K562 (cell line): ENCODE results near the gene OTUB2. TPM values are rescaled to one million over a fixed set of nuclear protein-coding genes. Genes with fewer than 3 reads are reported as not detected.

Experiments
- ATAC-seq: fragments of 200-7000 bp; cut with Tn5 transposase; 3 replicates; pipeline ENCODE4 v1.9.1; 2020; ENCODE audit warnings: moderate library complexity
- BruUV-seq: library from RNA; stranded (reverse); fragments of 400-500 nt; replicated peaks from 2 replicates; lab custom pipeline; 2021; lab: Mats Ljungman, UMichigan
- CTCF ChIA-PET: fragments of 300-600 bp; formaldehyde crosslinking; extraction: SDS; loops from one replicate; lab custom pipeline; 2021; ENCODE audit warnings: low intra/inter-chr PET ratio; lab: Yijun Ruan, JAX
- POLR2A ChIA-PET: fragments of 300-600, 350-650 bp; sonication (Branson Sonifier 250); formaldehyde crosslinking; extraction: SDS; loops from one replicate; lab custom pipeline; 2021; ENCODE audit warnings: antibody characterized with exemption, inconsistent platforms; lab: Yijun Ruan, JAX
- DNase-seq, 4 experiments: peaks; one replicate each; pipeline versions ENCODE4 v3.0.0 to v3.0.0-alpha.2; 2011 to 2018; ENCODE audit warnings: low spot score in 3 of 4, mixed read lengths in 3 of 4; ENCODE audit errors: extremely low read depth in 1 of 4
- FAIRE-seq: peaks from 2 replicates; lab custom pipeline; 2011; peaks lifted over from hg19 to GRCh38; lab: Jason Lieb, UNC
- H2AFZ ChIP-seq: 2 replicates; pipeline ENCODE4 v1.6.0; 2011; ENCODE audit warnings: low read depth, low read length, control low read depth, inconsistent platforms
- H3K27ac ChIP-seq: fragments of 200-600 bp; 3 replicates; pipeline ENCODE4 v1.8.0; 2011; ENCODE audit warnings: low read depth, mild to moderate bottlenecking, control low read depth, inconsistent platforms, low read length, moderate library complexity, mixed read lengths; ENCODE audit errors: extremely low read depth
- H3K27me3 ChIP-seq, 2 experiments: fragments of 300-600 bp in 1 of 2; 2 replicates in 1 of 2; 3 replicates in 1 of 2; pipeline versions ENCODE4 v1.6.0 to v1.8.0; 2011; ENCODE audit warnings: inconsistent platforms in 2 of 2, low read length in 2 of 2, mild to moderate bottlenecking in 1 of 2, mixed read lengths in 1 of 2, moderate library complexity in 1 of 2; ENCODE audit not compliant: control insufficient read depth in 2 of 2, insufficient read depth in 2 of 2
- H3K36me3 ChIP-seq: fragments of 300-600 bp; 3 replicates; pipeline ENCODE4 v1.8.0; 2011; ENCODE audit warnings: mild to moderate bottlenecking, low read length, inconsistent platforms; ENCODE audit not compliant: control insufficient read depth, insufficient read depth
- H3K4me1 ChIP-seq, 2 experiments: fragments of 200-600 bp in 1 of 2; replicated peaks in 1 of 2; 2 replicates in 1 of 2; 3 replicates in 1 of 2; pipeline versions ENCODE4 v1.5.1 to v1.8.0; 2011; ENCODE audit warnings: inconsistent platforms in 2 of 2, low read length in 2 of 2, mild to moderate bottlenecking in 1 of 2, mixed read lengths in 1 of 2, moderate library complexity in 1 of 2; ENCODE audit not compliant: control insufficient read depth in 2 of 2, insufficient read depth in 2 of 2
- H3K4me2 ChIP-seq: 2 replicates; pipeline ENCODE4 v1.6.1; 2011; ENCODE audit warnings: low read length, control low read depth, inconsistent platforms, mixed read lengths; ENCODE audit not compliant: insufficient read depth
- H3K4me3 ChIP-seq: fragments of 200-600 bp; sonication (generic), shearing (Covaris generic); 2 replicates; pipeline ENCODE4 v1.5.1; 2016; ENCODE audit warnings: control low read depth, inconsistent platforms
- H3K79me2 ChIP-seq: fragments of 200-600 bp; 3 replicates; pipeline ENCODE4 v1.8.0; 2011; ENCODE audit warnings: low read length, inconsistent platforms; ENCODE audit not compliant: control insufficient read depth, insufficient read depth
- H3K9ac ChIP-seq, 2 experiments: 2 replicates each; pipeline versions ENCODE4 v1.6.0 to v1.6.1; 2011; ENCODE audit warnings: low read depth in 2 of 2, low read length in 2 of 2, control low read depth in 1 of 2, inconsistent platforms in 1 of 2, mild to moderate bottlenecking in 1 of 2, mixed read lengths in 1 of 2; ENCODE audit not compliant: insufficient read depth in 1 of 2
- H3K9me1 ChIP-seq: one replicate; pipeline ENCODE4 v1.6.0; 2011; ENCODE audit warnings: inconsistent platforms, mild to moderate bottlenecking, low read length, moderate library complexity; ENCODE audit not compliant: control insufficient read depth, insufficient read depth
- H3K9me3 ChIP-seq: replicated peaks from 2 replicates; pipeline ENCODE4 v1.5.1; 2011; ENCODE audit warnings: low read depth, low read length, inconsistent platforms; ENCODE audit not compliant: control insufficient read depth, insufficient read depth
- H4K20me1 ChIP-seq: replicated peaks from 2 replicates; pipeline ENCODE4 v1.6.1; 2011; ENCODE audit warnings: low read length, inconsistent platforms, mixed read lengths; ENCODE audit not compliant: control insufficient read depth, insufficient read depth
- CCNT2 ChIP-seq: IDR thresholded peaks from 2 replicates; pipeline ENCODE4 v1.6.1; 2011; ENCODE audit warnings: borderline replicate concordance, low read depth, mild to moderate bottlenecking, moderate library complexity, mixed read lengths, low read length; ENCODE audit not compliant: insufficient read length; ENCODE audit errors: extremely low read depth
- DPF2 ChIP-seq: fragments of 450-650 bp; IDR thresholded peaks from 2 replicates; pipeline ENCODE4 v1.6.1; 2016
- EGR1 ChIP-seq: fragments of 450-650 bp; conservative IDR thresholded peaks from 2 replicates; pipeline ENCODE4 v1.6.1; 2017; ENCODE audit warnings: mild to moderate bottlenecking
- EZH2 ChIP-seq: IDR thresholded peaks from 2 replicates; pipeline ENCODE4 v1.6.1; 2012; ENCODE audit warnings: low read depth, mild to moderate bottlenecking, inconsistent platforms, low read length, borderline replicate concordance
- IRF1 ChIP-seq: sonication (generic); formaldehyde crosslinking; IDR thresholded peaks from 2 replicates; pipeline ENCODE4 v1.8.0; 2022; ENCODE audit warnings: missing genetic modification reagents, mild to moderate bottlenecking, borderline replicate concordance
- KLF1 ChIP-seq: fragments of 450-650 bp; IDR thresholded peaks from 2 replicates; pipeline ENCODE4 v1.6.1; 2016; ENCODE audit warnings: missing genetic modification characterization, missing compliant biosample characterization
- MCM7 ChIP-seq, 2 experiments: fragments of 450-650 bp; IDR thresholded peaks; 2 replicates each; pipeline ENCODE4 v1.6.1; 2016 to 2018
- RBFOX2 ChIP-seq: fragments of 200-400 bp; formaldehyde crosslinking; IDR thresholded peaks from 2 replicates; pipeline ENCODE4 v1.6.1; 2017; ENCODE audit warnings: low read depth, mild to moderate bottlenecking, low read length, moderate library complexity
- SMC3 ChIP-seq: conservative IDR thresholded peaks from 2 replicates; pipeline ENCODE4 v1.6.1; 2011; ENCODE audit warnings: low read depth, low read length, improper control_type of control experiment; ENCODE audit not compliant: insufficient read depth
- ZFP91 ChIP-seq: sonication (generic); formaldehyde crosslinking; IDR thresholded peaks from 2 replicates; pipeline ENCODE4 v1.8.0; 2022; ENCODE audit warnings: mild to moderate bottlenecking, missing genetic modification reagents
- ZKSCAN1 ChIP-seq: fragments of 150-350 bp; IDR thresholded peaks from 2 replicates; pipeline ENCODE4 v1.6.1; 2016; ENCODE audit warnings: low read depth, low read length
- ZNF639 ChIP-seq, 2 experiments: fragments of 200-800 bp in 1 of 2; sonication (Bioruptor generic) in 1 of 2; sonication (generic) in 1 of 2; formaldehyde crosslinking in 1 of 2; IDR thresholded peaks in 1 of 2; conservative IDR thresholded peaks in 1 of 2; 2 replicates each; pipeline versions ENCODE4 v1.5.0 to v1.6.1; 2016 to 2020; ENCODE audit warnings: missing compliant biosample characterization in 1 of 2, missing genetic modification characterization in 1 of 2, missing genetic modification reagents in 1 of 2
- ZNF830 ChIP-seq: fragments of 250-450 bp; sonication (Bioruptor Pico); IDR thresholded peaks from 2 replicates; pipeline ENCODE4 v1.5.0; 2021; ENCODE audit warnings: mild to moderate bottlenecking
- WGBS: fragments of 100-300 bp; shearing (Covaris generic); methylation state at CpG from one replicate; pipeline ENCODE4 v1.1.6; 2016; ENCODE audit warnings: low coverage, mixed read lengths; ENCODE audit not compliant: insufficient coverage; ENCODE audit errors: missing lambda C conversion rate; 5-methylcytosine and 5-hydroxymethylcytosine counted together
- in situ Hi-C: fragments of 300-500 bp; cut with MboI; formaldehyde crosslinking; loops from 4 replicates; pipeline ENCODE4 v1.15.0; 2018; ENCODE audit warnings: inconsistent platforms, mixed read lengths
- intact Hi-C: fragments of 100-400 bp; cut with micrococcal nuclease; formaldehyde crosslinking; loops from 2 replicates; pipeline ENCODE4 v1.14.2; 2022
- polyA plus RNA-seq, 8 experiments: library from polyadenylated mRNA; depleted of rRNA in 4 of 8; stranded (reverse) in 5 of 8; unstranded in 3 of 8; fragments of >200 nt; fragmentation: Nextera tagmentation in 2 of 8; fragmentation: Illumina TruSeq in 1 of 8; extraction: Ambion mirVana in 2 of 8; extraction: Trizol in 1 of 8; gene quantifications; 2 replicates each; pipeline versions ENCODE4 v1.2.1 to v1.2.3, GENCODE V29; 2011 to 2014; ENCODE audit warnings: inconsistent platforms in 1 of 8, missing spikeins in 1 of 8
- total RNA-seq, 7 experiments: library from RNA; depleted of rRNA in 6 of 7; stranded (reverse); fragments of >200 nt in 6 of 7; fragmentation: Illumina TruSeq in 2 of 7; extraction: Trizol in 2 of 7; gene quantifications; 2 replicates each; pipeline versions ENCODE4 v1.2.1 to v1.2.3, GENCODE V29; 2011 to 2021; ENCODE audit warnings: low replicate concordance in 1 of 7

OTUB2 gene
- total and polyA plus RNA-seq, 9 of the 15 experiments (the other 6 are each of a cell fraction or from before 2014, with no cell fraction given) = 0.01 to 0.31 (median 0.11) TPM

DNA sequence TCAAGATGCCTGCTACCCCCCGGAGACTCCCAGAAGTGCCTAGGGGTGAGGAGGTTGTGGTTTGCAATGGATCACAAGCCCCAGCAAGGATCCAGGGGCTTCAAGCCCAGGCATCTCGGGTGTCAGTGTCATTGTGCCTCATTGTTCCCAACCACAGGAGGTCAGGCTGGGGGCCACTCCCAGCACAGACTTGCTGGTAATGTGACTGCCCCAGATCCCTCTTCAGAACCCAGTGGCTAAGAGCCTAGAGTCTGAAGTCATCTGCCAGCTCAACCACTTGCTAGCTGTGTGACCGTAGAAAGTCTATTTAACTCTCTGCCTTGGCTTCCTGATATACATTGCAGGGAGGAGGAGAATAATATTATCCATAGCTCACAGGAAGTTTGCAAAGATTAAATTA lies 42.1 kb upstream of the OTUB2 start:
- Histone ChIP-seq H2AFZ (no peak overlapping the region), H3K4me1 (no peaks in the 10 kb centered on the region), H3K9me1 (peaks cover 2% of the 10 kb centered on the region), H3K9ac (no peak overlapping the region), H4K20me1 (no peaks in the 10 kb centered on the region), H3K36me3 (no peaks in the 10 kb centered on the region), H3K27ac (no peak overlapping the region), H3K4me2 (no peak overlapping the region), H3K4me3 (no peak overlapping the region), H3K9me3 (no peaks in the 10 kb centered on the region), H3K27me3 (peaks cover 0 to 20% of the 10 kb centered on the region in 2 experiments; a peak in 3 of 5 replicates), H3K79me2 (no peaks in the 10 kb centered on the region)
- no TSS peak for BruUV-seq
- CTCF ChIA-PET = no interaction called here
- intact Hi-C loops = no loop called here
- POLR2A ChIA-PET = interaction anchor here (0.6 kb wide), 1 partner anchor 155 kb away, joined by 4 read pairs; no protein-coding TSS in a partner anchor
- no peak for ATAC-seq
- TF ChIP-seq ZKSCAN1 (no peak), IRF1 (CRISPR knock-in tag) (no peak), DPF2 (no peak), EGR1 (no peak), KLF1 (no peak), ZFP91 (CRISPR knock-in tag) (no peak), RBFOX2 (no peak), MCM7 (IDR thresholded peaks at IDR 0.05) (no peak), SMC3 (no peak), CCNT2 (no peak), ZNF830 (CRISPR knock-in tag) (no peak), EZH2 (no peak), ZNF639 (CRISPR knock-in tag; conservative IDR thresholded peaks at IDR 0.05 in 1 of 2, IDR thresholded peaks at IDR 0.05 in 1 of 2) (no peak)
- WGBS = 0% methylated on average over 3 of the region's 3 CpGs
- in situ Hi-C loops = no loop called here
- no peak for FAIRE-seq
- no peak for DNase-seq
